Activated CD4-positive, alpha-beta T cell treated with anti-CD3 and anti-CD28 coated beads for 24 hours (primary cell): ENCODE data around the gene RNF181.
"Not testable (repeated sequence)": the region's sequence is repeated elsewhere in the genome, so short reads cannot be mapped to it uniquely, and the experiment has no call there.

Experiments used
- DNase-seq, 2 donors: peaks; one replicate each; pipeline ENCODE4 v3.0.0-alpha.2; 2020; ENCODE audit warnings: low read depth in 2 of 2

Gene RNF181

DNA sequence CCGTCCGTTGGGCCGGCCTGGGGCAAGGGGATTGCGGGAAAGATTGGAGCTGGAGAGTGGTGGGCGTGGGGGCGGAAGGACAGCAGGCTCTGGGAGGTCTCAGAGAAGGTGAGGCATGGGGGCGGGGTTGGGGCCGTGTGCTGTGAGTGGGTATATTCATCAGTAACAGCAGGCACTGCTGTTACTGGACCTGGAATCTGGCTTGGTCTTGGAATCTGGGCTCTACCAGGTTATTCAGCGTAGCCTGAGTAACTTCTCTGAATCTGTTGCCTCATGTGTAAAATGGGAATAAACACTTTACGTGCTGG, 435 bp downstream of the RNF181 start:
- no peak for DNase-seq

DNA sequence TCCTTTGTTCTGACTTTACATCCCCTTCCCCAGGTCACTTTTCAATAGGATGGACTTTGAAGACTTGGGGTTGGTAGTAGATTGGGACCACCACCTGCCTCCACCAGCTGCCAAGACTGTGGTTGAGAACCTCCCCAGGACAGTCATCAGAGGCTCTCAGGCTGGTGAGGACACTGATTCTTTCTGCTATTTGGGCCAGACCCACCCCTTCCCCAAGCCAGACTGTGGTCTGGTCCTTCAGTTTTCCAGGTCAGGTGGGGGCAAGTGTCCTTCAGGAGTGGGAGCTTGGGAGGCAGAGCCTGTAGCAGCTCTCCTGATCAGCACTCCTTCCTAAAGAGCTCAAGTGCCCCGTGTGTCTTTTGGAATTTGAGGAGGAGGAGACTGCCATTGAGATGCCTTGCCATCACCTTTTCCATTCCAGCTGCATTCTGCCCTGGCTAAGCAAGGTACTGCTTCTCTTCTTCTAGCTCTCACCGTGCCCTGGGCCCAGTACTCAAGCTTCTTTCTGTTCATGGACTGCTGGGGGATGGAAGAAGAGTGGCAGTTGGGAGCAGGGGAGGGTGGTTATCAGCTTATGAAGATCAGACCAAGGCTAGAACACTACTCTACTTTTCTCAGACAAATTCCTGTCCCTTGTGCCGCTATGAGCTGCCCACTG, 1.1 kb downstream of the RNF181 start:
- no peak for DNase-seq

DNA sequence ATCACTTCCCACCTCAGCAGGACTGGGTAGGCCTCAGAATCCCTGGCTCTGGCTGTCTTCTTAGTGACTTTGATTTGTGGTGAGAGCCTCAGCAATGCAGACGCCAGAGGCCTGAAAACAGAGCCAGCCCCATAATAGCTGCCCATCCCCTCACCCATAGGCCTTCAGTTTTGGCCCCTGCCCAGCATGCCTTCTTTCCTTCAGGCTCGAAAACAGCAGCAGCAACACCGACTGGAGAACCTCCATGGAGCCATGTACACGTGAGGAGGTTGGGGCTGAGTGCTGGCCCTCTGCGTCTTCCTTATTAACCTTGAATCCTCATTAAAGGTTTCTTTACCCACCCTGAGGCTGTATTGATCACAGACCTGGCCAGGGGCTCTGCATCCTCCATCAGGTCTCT, 1.7 kb downstream of the RNF181 start:
- DNase-seq, result no peak

DNA sequence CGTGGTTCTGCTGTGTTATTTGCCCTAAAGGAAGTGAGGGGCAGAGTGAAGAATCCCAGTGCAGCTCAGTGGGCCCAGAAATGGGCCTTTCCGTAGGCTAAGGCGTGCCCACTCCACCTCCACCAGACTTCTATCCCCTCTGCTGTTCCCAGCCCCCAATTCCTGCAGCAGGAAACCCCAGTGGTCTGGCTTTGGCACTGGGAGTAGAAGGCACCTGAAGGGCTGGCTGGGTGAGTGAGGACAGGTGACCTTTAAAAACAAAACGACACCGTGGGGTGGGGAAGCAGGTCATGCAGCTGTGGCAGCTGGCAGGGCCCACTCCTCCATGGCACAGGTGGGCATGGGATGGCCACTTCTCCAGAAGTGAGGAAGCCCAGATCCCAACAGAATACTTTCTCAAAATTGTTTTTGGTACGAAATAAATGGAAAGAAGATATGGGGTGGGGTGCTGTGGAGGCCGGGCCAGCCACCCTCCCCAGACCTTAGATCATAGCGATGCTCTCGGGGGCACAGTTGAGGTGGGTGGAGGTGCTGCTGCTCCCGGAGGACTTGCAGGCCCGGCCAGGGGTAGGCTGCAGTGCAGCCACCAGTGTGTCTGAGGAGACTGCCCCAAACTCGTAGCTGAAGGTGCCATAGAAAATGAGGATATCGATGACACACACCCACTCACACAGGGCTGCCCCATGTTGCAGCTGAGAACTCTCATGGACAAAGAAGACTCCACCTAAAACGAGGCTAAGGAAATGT, 3.2 kb downstream of the RNF181 start:
- no peak for DNase-seq

DNA sequence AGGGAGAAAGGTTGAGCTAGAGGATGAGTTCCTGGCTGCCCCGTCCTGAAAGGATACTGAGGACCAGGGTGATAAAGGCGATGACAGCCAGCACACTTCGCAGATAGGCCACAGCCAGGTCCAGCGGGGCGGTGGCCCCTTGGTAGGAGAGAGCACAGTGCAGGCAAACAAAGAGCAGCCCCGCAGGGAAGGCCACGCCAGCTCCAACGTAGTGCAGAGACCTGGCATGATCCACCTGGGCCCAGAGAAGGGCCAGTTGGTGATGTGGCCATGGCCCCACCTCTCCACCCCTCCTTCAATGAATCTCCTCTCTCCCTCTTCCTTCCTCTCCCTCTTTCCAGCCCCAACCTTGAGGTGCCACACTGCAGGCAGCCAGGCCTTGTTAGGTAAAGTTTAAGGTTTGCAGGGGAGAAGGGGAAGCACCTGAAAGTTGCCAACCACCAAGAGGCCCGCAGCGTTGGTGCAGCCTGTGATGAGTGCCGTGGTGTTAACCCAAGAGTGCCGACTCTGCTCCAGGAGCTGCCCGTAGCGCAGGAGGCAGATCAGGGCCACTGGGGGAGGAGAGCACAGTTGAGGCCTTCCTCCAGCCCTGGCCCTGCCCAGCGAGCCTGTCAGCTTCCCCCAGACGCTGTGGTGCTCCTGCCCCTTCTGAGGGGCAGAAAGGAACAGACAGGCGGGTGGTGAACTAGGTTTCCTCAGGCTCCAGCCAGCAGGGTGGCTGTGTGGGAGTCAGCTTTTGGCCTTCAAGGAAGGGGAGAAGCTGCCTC, 4.1 kb downstream of the RNF181 start:
- DNase-seq, result no peak

DNA sequence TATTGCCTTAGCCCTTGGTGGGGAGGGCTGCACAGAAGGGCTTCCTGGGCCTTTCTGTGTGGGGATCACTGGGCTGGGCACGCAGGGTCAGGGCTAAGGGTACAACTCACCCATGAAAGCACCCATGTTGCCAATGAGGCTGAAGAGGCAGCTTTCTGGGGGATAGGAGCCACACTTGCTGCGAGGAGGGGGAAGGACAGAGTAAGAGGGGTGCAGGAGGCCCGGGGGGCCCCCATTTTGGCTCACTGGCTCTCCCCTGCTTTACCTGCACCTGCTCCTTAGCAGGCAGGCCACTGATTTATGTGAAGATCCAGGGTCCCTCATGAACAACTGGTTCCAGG, 4.7 kb downstream of the RNF181 start:
- DNase-seq, result no peak

DNA sequence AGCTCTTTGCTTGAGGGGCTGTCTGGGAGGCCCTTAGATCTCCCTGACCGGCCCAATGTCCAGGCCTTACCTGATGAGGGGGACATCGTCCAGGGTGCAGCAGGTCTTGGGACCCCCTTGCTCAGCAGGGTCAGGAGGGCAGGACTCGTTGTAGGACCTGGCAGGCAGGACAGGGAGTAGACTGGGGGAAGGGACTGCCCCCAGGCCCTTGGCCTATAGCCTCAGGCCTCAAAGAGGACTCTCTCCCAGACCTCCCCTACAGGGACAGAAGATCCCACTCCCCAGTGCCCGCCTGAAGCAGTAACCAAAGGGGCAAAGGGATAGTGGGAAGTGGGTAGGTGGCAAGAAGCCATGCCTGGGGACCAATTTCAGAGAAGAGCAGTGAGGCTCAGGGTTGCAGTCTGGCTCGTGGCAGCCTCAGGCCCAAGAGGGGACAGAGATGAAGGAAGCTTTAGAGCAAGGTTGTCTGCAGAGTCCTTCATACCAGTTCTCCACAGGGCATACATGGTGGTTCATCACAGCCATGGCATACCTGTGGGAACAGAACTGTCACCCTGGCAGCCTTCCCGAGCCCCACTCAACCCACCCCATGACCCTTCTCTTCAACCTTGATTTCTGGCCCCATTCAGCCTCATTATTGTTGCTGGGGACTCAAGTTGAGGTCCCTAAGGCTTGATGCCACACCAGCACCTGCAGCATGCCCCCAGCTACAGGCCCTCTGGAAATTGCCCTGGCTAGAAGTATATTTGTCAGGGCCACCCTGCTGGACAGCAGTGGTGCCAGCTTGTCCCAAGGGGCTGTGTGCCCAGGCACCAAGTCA, 5.6 kb downstream of the RNF181 start:
- DNase-seq, result no peak

DNA sequence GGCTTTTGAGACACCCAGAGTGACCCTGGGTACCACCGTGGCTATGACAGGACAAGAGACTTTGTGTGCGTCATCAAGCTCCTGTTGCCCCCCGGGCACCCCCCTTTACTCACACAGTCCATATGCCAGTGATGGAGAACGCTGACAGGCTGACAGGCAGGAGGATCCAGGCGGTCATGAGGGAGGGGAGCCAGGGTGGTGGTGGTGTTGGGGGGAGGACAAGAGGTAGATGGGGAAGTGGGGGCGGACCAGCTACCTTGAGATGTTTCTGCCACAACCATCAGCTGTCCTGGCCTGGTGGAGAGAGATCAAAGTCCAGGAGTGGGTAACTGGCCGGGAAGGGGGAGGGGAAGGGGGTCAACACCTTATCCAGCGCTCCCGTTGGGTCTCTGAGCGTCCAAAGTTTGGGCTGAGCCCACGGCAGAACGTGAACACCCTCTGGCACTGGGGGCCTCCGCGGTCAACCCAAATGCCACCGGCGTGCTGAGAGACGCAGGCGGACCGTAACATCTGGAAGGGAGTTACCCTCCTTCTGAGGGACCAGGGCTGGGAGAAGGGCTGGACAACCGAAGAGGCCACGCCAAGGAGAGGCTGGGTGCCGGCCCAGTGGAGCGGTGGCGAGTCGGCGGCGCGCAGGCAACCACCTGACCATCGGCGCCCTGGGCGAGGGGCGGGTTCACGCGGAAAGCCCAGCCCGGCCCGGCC, 6.4 kb downstream of the RNF181 start:
- DNase-seq, result no peak

DNA sequence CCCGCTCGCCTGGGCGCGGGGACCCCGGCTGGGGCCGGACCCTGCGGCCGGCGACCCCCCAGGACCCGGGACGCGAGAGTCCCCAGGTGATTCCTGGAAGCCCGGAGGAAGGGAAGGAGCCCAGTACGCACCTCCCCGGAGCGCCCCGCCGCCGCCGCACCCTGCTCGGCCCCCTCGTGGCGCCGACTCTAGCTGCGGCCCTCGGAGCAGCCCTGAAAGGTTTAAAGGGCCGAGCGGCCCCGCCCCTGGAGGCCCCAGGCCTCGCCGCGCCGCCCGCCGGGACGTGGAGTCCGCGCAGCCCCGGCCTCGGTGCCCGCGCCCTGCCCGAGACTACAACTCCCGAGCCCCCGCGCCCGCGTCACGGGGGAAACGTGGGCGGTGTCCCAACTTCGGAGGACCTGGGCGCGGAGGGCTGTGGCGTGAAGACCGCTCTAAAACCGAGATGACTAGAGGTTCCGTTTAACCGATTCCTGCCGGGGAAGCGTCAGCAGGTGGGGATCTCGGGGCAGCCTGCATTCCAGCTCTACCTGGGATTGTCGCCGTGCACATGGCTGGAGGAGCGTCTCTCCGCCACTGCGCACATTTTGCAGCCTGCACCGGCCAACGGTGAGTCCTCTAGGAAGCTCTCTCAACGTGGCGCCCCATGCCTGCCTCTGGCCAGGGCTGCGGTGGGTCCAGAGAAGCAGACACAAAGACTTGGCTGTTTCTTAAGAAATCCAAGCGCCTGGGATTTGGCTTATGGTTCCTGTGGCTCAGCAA, 7.1 kb downstream of the RNF181 start, which contains the start of gene TMEM150A:
Gene TMEM150A, minus strand, starts transcription at position 223 of the 759 bp plus-strand sequence. CDS start 750 bp downstream, outside the sequence.
- peak; percentile 80 to 86 for DNase-seq

DNA sequence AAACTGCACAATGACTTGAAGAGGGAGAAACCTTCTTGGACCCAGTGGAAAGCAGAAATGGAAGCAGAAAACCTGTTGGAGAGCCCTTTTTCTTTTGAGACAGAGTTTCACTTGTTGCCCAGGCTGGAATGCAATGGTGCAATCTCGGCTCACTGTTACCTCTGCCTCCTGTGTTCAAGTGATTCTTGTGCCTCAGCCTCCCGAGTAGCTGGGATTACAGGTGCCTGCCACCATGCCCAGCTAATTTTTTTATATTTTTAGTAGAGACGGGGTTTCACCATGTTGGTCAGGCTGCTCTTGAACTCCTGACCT, 8.5 kb downstream of the RNF181 start:
- not testable (repeated sequence) for DNase-seq

DNA sequence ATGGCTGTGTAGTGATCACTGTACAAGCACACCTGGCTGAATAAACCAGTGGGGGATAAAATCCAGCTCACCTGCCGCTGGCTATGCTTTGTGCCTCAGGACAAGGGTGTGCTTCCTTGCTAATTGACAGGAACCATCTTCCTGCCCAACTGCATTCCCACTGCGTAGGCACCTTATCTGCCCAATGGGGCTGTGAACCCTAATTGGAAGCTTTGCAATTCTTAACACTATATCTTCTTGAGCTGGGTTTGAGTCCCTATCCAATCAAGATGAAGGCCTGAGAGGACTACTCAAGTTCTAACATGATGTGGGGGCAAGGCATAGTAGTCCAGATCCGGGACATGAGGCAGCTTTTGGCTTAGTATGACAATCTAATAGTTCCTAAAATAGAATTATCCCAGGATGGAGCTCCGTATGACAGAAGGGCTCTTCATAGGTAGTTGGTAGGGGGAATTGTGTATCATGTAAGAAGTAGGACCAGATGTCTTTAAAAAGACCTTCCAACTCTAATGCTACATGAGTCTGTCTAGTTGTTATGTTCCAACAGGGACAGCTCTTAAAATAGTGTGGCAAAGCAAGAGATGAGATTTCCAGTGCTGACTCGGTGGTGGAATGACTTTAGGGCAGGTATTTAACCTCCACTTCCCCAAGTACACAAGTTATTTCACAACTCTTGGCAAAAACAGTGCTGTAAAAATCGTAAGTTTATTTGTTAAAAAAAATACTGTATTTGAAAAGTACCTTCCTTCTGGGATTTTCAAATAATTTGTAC, 9.2 kb downstream of the RNF181 start:
- DNase-seq, result no peak

DNA sequence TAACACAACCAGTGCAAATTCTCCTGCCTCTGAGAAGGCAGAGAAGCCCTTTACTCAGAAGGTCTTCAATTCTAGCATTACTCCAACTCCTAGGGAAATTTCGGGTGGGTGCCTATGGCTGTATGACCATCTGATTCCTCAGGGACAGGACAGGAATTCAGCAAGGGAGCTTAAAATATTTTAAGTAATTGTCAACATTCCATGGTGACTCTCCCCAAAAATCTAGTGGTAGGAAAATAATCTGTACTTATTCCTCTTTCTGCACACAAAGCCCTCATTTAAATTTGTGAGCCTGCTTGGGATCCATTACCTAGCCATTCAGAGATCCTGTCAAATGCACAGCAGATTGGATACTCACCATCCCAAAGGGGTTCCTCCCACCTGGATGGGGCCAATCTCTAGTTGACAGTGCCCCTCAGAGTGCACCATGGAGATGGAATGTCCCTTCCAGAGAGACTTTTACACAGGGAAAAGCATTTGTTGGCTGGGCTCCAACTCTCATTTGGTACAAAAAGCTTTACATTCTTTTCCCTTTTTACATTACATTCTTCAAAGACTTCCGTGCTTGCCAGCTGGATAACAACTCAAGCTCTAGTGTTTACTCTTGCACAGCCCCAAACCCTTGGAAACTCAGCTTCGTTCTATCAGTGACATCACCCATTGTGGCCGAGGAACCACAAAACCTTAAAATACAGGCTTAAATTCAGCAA, 10.0 kb downstream of the RNF181 start:
- DNase-seq, result no peak

DNA sequence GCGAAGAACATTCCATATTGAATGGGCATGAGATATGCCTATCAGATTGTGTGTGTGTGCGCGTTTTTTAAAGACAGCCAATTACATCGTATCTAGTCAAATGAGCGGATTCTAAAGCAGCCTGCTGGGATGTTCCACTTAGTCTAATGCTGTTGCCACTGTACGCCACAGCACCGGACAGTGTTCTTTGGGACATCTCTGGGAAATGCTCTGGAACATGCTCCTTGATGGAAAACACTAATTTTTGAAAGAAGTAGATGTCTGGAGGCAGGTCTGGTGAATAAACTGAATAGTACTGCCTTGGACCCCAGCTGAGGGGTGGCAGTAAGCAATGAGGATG, 10.5 kb downstream of the RNF181 start:
- DNase-seq, result no peak

DNA sequence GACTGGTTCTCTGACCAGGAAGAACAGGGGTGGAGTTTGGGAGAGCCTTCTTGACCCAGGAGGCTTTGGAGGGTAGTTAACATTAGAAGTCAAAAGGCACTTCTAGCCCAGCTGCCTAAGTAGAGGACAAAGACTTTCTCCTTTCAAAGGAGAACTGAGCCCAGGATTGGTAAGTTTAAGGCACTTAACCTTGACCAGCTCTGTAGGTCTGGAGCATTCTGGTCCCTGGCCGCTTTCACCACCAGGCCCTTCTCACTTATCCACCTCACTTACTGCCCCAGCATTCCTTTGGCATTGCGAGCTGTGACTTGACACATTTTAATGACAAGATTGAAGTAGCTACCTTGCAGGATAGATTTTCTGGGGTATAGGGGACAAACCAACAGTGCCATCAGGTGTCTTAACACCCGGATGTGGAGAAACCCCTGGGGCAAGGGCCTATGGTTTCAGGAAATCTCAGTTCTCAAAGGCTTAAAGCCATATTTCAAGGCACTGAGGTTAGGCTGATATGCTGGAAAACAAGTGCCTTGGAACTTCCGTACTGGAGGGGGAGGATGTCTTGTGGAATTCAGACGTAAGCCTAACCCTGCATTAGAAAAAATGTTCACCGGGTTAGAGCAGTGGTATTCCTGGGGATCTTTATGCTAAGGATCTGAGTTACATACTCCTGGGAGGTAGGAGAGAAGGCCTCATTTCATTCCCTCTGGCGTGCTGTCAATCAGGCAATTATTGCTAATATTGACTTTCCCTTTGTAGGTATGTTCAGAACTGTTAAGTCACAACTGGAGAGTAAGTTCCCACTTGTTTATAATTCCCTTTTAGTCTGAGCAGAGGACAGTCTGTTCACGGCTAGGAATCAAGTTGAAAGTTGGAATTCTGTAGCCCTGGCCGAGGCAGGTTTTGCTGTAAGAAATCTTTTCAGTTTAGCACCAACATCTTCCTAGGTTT, 12.0 kb downstream of the RNF181 start:
- no peak for DNase-seq

DNA sequence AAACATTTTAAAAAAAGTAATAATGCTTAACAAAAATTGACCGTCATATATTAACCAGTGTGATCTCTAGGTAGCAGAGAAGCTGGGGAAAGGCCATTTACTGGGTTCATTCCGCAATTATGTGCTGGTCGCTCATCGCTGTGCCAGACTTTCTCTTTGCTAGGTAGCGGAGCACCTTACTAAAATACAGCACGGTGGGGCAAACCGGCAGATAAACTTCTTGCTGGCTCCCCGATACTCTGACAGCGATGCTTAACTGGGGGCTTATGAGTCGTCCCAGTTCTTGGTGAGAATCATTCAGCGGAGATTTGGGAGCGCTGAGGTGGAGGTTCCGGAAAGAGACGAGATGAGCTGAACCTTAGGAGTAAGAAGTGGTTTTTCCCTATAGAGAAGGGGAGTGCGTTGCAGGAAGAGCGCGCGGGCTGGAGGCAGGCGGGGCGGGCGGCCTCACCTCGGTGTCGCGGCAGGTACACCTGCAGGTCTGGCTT, 15.7 kb downstream of the RNF181 start:
- DNase-seq, result no peak

DNA sequence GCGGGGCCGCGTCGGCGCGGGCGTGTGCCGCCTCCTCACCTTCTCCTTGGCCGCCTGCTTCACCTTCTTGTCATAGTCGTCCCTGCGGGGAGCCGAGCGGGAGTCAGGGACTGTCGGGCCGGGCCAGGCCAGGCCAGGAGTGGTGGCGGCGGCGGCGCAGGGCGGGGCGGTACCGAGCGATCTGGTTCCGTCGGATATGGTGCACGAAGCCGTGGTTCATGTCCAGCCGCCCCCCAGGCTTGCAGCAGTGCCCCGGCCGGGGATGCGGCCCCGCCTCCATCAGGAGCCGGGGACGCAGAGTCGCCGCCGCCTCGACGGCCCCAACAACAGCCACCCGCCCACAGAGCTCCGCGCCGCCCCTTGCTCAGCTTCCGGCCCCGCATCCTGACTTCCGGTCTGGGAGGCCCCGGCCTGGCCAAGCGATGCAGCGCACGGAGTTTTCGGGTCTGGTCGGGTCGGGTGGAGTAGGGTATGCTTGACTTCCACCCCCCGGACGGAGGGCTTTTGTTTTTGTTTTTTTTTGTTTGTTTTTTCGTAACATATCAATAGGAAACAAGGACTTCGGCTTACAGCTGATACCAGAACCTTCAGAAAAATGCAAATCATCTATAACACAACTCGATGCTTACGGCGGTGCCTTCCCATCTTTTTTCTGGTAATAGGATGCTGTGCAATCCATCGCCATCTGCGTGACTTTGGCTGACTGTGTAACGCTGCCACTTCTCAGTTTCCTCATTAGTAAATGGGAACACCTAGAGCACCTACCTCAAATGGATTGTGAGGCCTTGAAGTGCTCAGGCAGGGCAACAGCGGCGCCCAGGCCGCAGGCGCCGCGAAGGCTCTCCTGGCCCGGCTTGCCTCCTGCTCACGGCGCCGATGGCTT, 16.4 kb downstream of the RNF181 start, which contains the start of gene C2orf68:
Gene C2orf68, minus strand, starts transcription at position 362 of the 883 bp plus-strand sequence. Its CDS starts 82 bp downstream, at position 280.
- DNase-seq, result peak; percentile 75 to 82
